IMR-90 (cell line): ENCODE results near the gene MESP2. TPM values are rescaled to one million over a fixed set of nuclear protein-coding genes. Genes with fewer than 3 reads are reported as not detected.
A peak's percentile ranks its signal among the peaks of the same experiment; 100 is the strongest.

Experiments
- ATAC-seq: fragments of 200-7000 bp; cut with Tn5 transposase; 2 replicates; pipeline ENCODE4 v1.9.1; 2020; ENCODE audit warnings: low read depth, mild to moderate bottlenecking, moderate library complexity
- BruUV-seq: library from RNA; stranded (reverse); fragments of 400-500 nt; replicated peaks from 2 replicates; lab custom pipeline; 2021; lab: Mats Ljungman, UMichigan
- CTCF ChIA-PET: fragments of 300-600 bp; formaldehyde crosslinking; extraction: SDS; loops from one replicate; lab custom pipeline; 2021; ENCODE audit warnings: antibody characterized with exemption; lab: Yijun Ruan, JAX
- POLR2A ChIA-PET: fragments of 300-600 bp; sonication (Branson Sonifier 250); formaldehyde crosslinking; loops from one replicate; lab custom pipeline; 2022; ENCODE audit warnings: antibody characterized with exemption; ENCODE audit not compliant: unreplicated experiment; lab: Charles Lee
- DNase-seq: peaks from one replicate; pipeline ENCODE4 v3.0.0; 2013
- H2AFZ ChIP-seq: replicated peaks from 2 replicates; pipeline ENCODE3; 2013; ENCODE audit warnings: low read length, mild to moderate bottlenecking; ENCODE audit not compliant: poor library complexity
- H2AK5ac ChIP-seq: 2 replicates; pipeline ENCODE4 v1.6.1; 2013; ENCODE audit warnings: low read depth, low read length, inconsistent platforms
- H2AK9ac ChIP-seq: replicated peaks from 2 replicates; pipeline ENCODE3; 2013; ENCODE audit warnings: mild to moderate bottlenecking, low read depth, low read length, moderate library complexity; ENCODE audit not compliant: poor library complexity
- H2BK120ac ChIP-seq: 2 replicates; pipeline ENCODE4 v1.6.1; 2013; ENCODE audit warnings: low read depth, low read length, inconsistent platforms
- H2BK15ac ChIP-seq: 3 replicates; pipeline ENCODE4 v1.6.1; 2013; ENCODE audit warnings: low read depth, low read length, inconsistent platforms
- H2BK20ac ChIP-seq: 2 replicates; pipeline ENCODE4 v1.6.1; 2013; ENCODE audit warnings: low read depth, mild to moderate bottlenecking, inconsistent platforms, low read length, moderate library complexity
- H2BK5ac ChIP-seq: 2 replicates; pipeline ENCODE4 v1.6.1; 2013; ENCODE audit warnings: mild to moderate bottlenecking, low read depth, low read length, inconsistent platforms; ENCODE audit not compliant: poor library complexity, severe bottlenecking
- H3K14ac ChIP-seq: replicated peaks from 2 replicates; pipeline ENCODE4 v1.6.1; 2013; ENCODE audit warnings: low read depth, low read length, inconsistent platforms
- H3K18ac ChIP-seq: 2 replicates; pipeline ENCODE4 v1.6.1; 2013; ENCODE audit warnings: low read depth, low read length, control low read depth
- H3K23ac ChIP-seq: 2 replicates; pipeline ENCODE4 v1.6.1; 2013; ENCODE audit warnings: low read depth, low read length, inconsistent platforms
- H3K27ac ChIP-seq: 2 replicates; pipeline ENCODE4 v1.5.1; 2013; ENCODE audit warnings: mild to moderate bottlenecking, control low read depth, low read length; ENCODE audit not compliant: insufficient read depth
- H3K27me3 ChIP-seq: 2 replicates; pipeline ENCODE4 v1.6.1; 2013; ENCODE audit warnings: low read length; ENCODE audit not compliant: control insufficient read depth, insufficient read depth
- H3K36me3 ChIP-seq: 2 replicates; pipeline ENCODE4 v1.6.1; 2013; ENCODE audit warnings: low read length, mixed read lengths; ENCODE audit not compliant: control insufficient read depth, insufficient read depth
- H3K4ac ChIP-seq: 2 replicates; pipeline ENCODE4 v1.6.1; 2013; ENCODE audit warnings: low read depth, low read length, inconsistent platforms
- H3K4me1 ChIP-seq: 2 replicates; pipeline ENCODE4 v1.6.1; 2013; ENCODE audit warnings: low read length, mixed read lengths; ENCODE audit not compliant: control insufficient read depth, insufficient read depth
- H3K4me2 ChIP-seq: 2 replicates; pipeline ENCODE4 v1.6.1; 2013; ENCODE audit warnings: low read depth, mild to moderate bottlenecking, control low read depth, low read length, moderate library complexity
- H3K4me3 ChIP-seq: 2 replicates; pipeline ENCODE4 v1.5.1; 2013; ENCODE audit warnings: low read depth, mild to moderate bottlenecking, control low read depth, low read length, moderate library complexity; ENCODE audit not compliant: insufficient read depth
- H3K56ac ChIP-seq: 2 replicates; pipeline ENCODE4 v1.6.1; 2013; ENCODE audit warnings: low read length, inconsistent platforms; ENCODE audit not compliant: insufficient read depth; ENCODE audit errors: extremely low read depth
- H3K79me1 ChIP-seq, 2 experiments: 2 replicates each; pipeline ENCODE4 v1.6.1; 2013; ENCODE audit warnings: low read length in 2 of 2, inconsistent platforms in 1 of 2, low read depth in 1 of 2
- H3K9ac ChIP-seq: 2 replicates; pipeline ENCODE4 v1.6.1; 2013; ENCODE audit warnings: low read depth, low read length, control low read depth
- H3K9me1 ChIP-seq: 2 replicates; pipeline ENCODE4 v1.6.1; 2013; ENCODE audit warnings: low read length, inconsistent platforms; ENCODE audit not compliant: insufficient read depth
- H3K9me3 ChIP-seq: 2 replicates; pipeline ENCODE4 v1.6.1; 2013; ENCODE audit warnings: low read length; ENCODE audit not compliant: control insufficient read depth, insufficient read depth
- H4K20me1 ChIP-seq: 2 replicates; pipeline ENCODE4 v1.6.1; 2013; ENCODE audit warnings: low read length, inconsistent platforms; ENCODE audit not compliant: insufficient read depth
- H4K5ac ChIP-seq: 2 replicates; pipeline ENCODE4 v1.6.1; 2013; ENCODE audit warnings: mild to moderate bottlenecking, low read depth, low read length, control low read depth
- H4K8ac ChIP-seq, 2 experiments: 2 replicates each; pipeline ENCODE4 v1.6.1; 2013; ENCODE audit warnings: low read depth in 2 of 2, low read length in 2 of 2, control low read depth in 1 of 2, inconsistent platforms in 1 of 2
- H4K91ac ChIP-seq: 2 replicates; pipeline ENCODE4 v1.6.1; 2013; ENCODE audit warnings: low read depth, low read length, inconsistent platforms; ENCODE audit not compliant: insufficient read depth
- BHLHE40 ChIP-seq: fragments of 150-350 bp; IDR thresholded peaks from 2 replicates; pipeline ENCODE4 v1.6.1; 2016; ENCODE audit warnings: mild to moderate bottlenecking, low read depth, low read length
- CHD1 ChIP-seq: IDR thresholded peaks from 2 replicates; pipeline ENCODE4 v1.6.1; 2012; ENCODE audit warnings: low read depth, low read length, improper control_type of control experiment
- FOS ChIP-seq: fragments of 150-350 bp; IDR thresholded peaks from 2 replicates; pipeline ENCODE4 v1.6.1; 2016; ENCODE audit warnings: low read depth, low read length
- MAZ ChIP-seq: IDR thresholded peaks from 2 replicates; pipeline ENCODE4 v1.6.1; 2012; ENCODE audit warnings: low read depth, mild to moderate bottlenecking, low read length, improper control_type of control experiment, moderate library complexity, borderline replicate concordance
- NFE2L2 ChIP-seq: fragments of 150-350 bp; IDR thresholded peaks from 2 replicates; pipeline ENCODE4 v1.6.1; 2016; ENCODE audit warnings: low read depth, mild to moderate bottlenecking, low read length
- POLR2A ChIP-seq: IDR thresholded peaks from 2 replicates; pipeline ENCODE4 v1.6.1; 2012; ENCODE audit warnings: mild to moderate bottlenecking, low read depth, low read length
- RAD21 ChIP-seq: IDR thresholded peaks from 2 replicates; pipeline ENCODE4 v1.6.1; 2012; ENCODE audit warnings: low read length, improper control_type of control experiment
- RCOR1 ChIP-seq: IDR thresholded peaks from 2 replicates; pipeline ENCODE4 v1.6.1; 2012; ENCODE audit warnings: mild to moderate bottlenecking, low read length, improper control_type of control experiment; ENCODE audit not compliant: insufficient replicate concordance
- RFX5 ChIP-seq: IDR thresholded peaks from 2 replicates; pipeline ENCODE4 v1.8.0; 2012; ENCODE audit warnings: low read depth, mild to moderate bottlenecking, low read length, moderate library complexity
- SMC3 ChIP-seq: fragments of 150-350 bp; IDR thresholded peaks from 2 replicates; pipeline ENCODE4 v1.6.1; 2016; ENCODE audit warnings: low read depth, mild to moderate bottlenecking, antibody characterized with exemption, low read length, moderate library complexity
- WGBS, 2 experiments: methylation state at CpG; one replicate each; pipeline versions ENCODE4 v1.1.5 to v1.1.7; 2013; ENCODE audit warnings: missing lambda C conversion rate in 2 of 2; ENCODE audit not compliant: insufficient read length in 1 of 2; ENCODE audit errors: extremely low coverage in 2 of 2; 5-methylcytosine and 5-hydroxymethylcytosine counted together
- dilution Hi-C: fragments of 300-500 bp; cut with HindIII; formaldehyde crosslinking; loops from one replicate; pipeline ENCODE4 v1.14.3; 2018; ENCODE audit warnings: low sequenced_read_pairs; ENCODE audit not compliant: unreplicated experiment
- in situ Hi-C: fragments of 300-500 bp; cut with MboI; formaldehyde crosslinking; loops from 3 replicates; pipeline ENCODE4 v1.14.3; 2019; ENCODE audit warnings: low sequenced_read_pairs, inconsistent platforms, mixed read lengths
- intact Hi-C: fragments of 100-400 bp; cut with micrococcal nuclease; formaldehyde crosslinking; loops from 2 replicates; pipeline ENCODE4 v1.10.0; 2022
- polyA plus RNA-seq, 3 experiments: library from polyadenylated mRNA; depleted of rRNA; stranded (reverse); fragments of >200 nt; gene quantifications; 2 replicates each; pipeline ENCODE4 v1.2.3, GENCODE V29; 2012; ENCODE audit warnings: low replicate concordance in 1 of 3
- total RNA-seq: library from RNA; depleted of rRNA; stranded (reverse); fragments of >200 nt; gene quantifications from 2 replicates; pipeline ENCODE4 v1.2.3, GENCODE V29; 2012
- TF ChIP-seq, protein P1 (sequence below): fragments of 150-350 bp; IDR thresholded peaks from 2 replicates; pipeline ENCODE4 v1.6.1; 2017; ENCODE audit warnings: mild to moderate bottlenecking, antibody characterized with exemption, low read length, low read depth
- TF ChIP-seq, protein P2 (sequence below): fragments of 150-350 bp; IDR thresholded peaks from 2 replicates; pipeline ENCODE4 v1.6.1; 2016; ENCODE audit warnings: low read depth, mild to moderate bottlenecking, low read length, moderate library complexity, borderline replicate concordance

MESP2 gene
- total and polyA plus RNA-seq, 2 of the 4 experiments (the other 2 are of a cell fraction), result 0.18 to 0.32 TPM

DNA sequence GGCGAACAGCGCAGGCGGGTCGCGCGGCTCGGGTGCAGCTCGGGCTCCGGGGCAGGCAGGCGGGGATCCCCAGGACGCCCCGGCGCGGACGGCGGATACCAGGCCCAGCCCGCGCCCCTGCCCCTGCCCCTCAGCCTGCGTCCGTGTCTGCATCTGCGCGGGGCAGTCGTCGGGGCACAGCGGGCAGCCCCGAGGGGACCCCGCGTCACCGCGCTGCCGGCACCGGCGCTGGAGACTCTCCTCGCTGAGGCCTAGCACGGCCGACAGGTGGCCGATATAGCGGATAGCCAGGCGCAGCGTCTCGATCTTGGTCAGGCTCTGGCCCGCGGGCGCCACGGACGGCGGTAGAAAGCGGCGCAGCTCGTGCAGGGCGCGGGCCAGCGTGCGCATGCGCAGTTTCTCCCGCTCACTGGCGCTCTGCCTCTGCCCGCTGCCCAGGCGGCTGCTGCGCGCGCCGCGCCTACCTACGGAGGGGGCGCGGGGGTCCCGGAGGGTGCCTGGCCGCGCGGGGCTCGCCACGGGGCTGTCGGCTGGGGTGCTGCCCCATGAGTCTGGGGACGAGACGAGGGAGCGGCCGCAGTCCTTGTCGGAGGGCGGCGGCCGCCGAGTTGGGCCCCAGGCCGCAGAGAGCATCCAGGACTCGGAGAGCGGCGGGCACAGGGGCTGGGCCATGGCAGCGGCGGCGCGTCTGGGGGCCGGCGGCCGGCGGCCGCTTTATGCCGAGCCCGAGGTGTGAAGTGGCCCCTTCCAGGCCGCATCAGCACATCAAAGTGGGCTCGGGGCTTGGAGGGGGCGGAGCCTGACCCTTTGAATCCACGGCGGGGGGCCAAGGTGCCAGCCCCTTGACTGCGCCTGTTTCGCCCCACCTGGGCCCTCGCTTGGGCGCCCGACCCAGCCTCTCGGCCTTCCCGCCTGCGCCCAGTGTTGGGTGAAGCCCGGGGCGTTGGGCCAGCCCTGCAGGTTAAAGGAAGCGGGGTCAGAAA lies 25.3 kb upstream of the MESP2 start, which contains the start of gene MESP1 (continued):
- no peak for TF ChIP-seq CHD1
- TF ChIP-seq, protein P1, sequence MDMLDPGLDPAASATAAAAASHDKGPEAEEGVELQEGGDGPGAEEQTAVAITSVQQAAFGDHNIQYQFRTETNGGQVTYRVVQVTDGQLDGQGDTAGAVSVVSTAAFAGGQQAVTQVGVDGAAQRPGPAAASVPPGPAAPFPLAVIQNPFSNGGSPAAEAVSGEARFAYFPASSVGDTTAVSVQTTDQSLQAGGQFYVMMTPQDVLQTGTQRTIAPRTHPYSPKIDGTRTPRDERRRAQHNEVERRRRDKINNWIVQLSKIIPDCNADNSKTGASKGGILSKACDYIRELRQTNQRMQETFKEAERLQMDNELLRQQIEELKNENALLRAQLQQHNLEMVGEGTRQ, result no peak; the same call in 1 of the 2 replicates

DNA sequence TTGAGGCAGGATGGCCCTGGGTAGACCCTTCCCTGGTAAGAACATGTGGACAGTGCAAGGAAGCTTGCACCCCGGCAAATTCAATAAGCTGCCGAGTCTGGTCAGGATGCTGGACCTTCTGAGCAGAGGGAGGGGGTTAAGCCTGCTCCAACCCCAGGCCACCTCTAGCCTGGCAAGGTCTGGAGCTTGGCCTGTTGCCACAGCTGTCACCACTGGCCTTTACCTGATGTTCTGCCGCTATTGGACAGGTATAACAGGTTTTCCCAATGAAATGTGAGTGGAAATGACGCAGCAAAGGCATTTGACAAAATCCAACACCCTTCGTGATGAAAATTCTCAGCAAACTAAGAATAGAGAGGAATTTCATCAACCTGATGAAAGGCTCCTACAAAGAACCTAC lies 24.4 kb upstream of the MESP2 start:
- no peaks in the 10 kb centered on the region for H3K9me3 ChIP-seq
- no peaks in the 10 kb centered on the region for H4K20me1 ChIP-seq
- intact Hi-C loops, result no loop called here
- peak overlapping the region in 1 of 2 experiments; percentile 10; a peak in 1 of 4 replicates for H4K8ac ChIP-seq
- in situ Hi-C loops, result loop anchor here (10.0 kb wide), 1 partner anchor 323 kb away; no protein-coding TSS in a partner anchor
- ChIA-PET POLR2A (no interaction called here), CTCF (interaction anchor here (1.1 kb wide), 2 partner anchors 9 to 123 kb away, joined by 3 to 4 read pairs; no protein-coding TSS in a partner anchor)
- H2BK15ac ChIP-seq, result no peak overlapping the region
- dilution Hi-C loops, result loop anchor here (25.0 kb wide), 1 partner anchor 111 kb away; no protein-coding TSS in a partner anchor
- H3K56ac ChIP-seq, result no peak overlapping the region
- H4K5ac ChIP-seq, result no peak overlapping the region
- H2BK20ac ChIP-seq, result no peak overlapping the region
- H3K23ac ChIP-seq, result no peak overlapping the region
- H3K9me1 ChIP-seq, result no peaks in the 10 kb centered on the region; the same call in 1 of the 2 replicates
- no peak overlapping the region for H3K14ac ChIP-seq
- no peak overlapping the region for H3K4me3 ChIP-seq
- peaks cover 28% of the 10 kb centered on the region for H3K27me3 ChIP-seq
- H3K4ac ChIP-seq, result no peak overlapping the region
- BruUV-seq, result no TSS peak
- H2AFZ ChIP-seq, result no peak overlapping the region
- no peaks in the 10 kb centered on the region for H3K79me1 ChIP-seq
- H3K4me2 ChIP-seq, result no peak overlapping the region
- no peak overlapping the region for H3K27ac ChIP-seq
- no peak overlapping the region for H3K18ac ChIP-seq
- H3K36me3 ChIP-seq, result no peaks in the 10 kb centered on the region
- no peak overlapping the region for H2AK5ac ChIP-seq
- H3K9ac ChIP-seq, result no peak overlapping the region
- peaks cover 2% of the 10 kb centered on the region; the same call in 1 of the 2 replicates for H3K4me1 ChIP-seq
- H2AK9ac ChIP-seq, result peak overlapping the region; percentile 39
- no peak overlapping the region for H4K91ac ChIP-seq
- DNase-seq (no peak), ATAC-seq (no peak)
- H2BK5ac ChIP-seq, result no peak overlapping the region
- WGBS, 2 experiments, result no CpG with 5 or more reads among the region's 5 CpGs
- no peak overlapping the region for H2BK120ac ChIP-seq
- TF ChIP-seq RFX5 (no peak), SMC3 (no peak), NFE2L2 (no peak), RCOR1 (no peak), MAZ (no peak), RAD21 (no peak), FOS (no peak), POLR2A (no peak), BHLHE40 (no peak)
- TF ChIP-seq, protein P1, result no peak
- TF ChIP-seq, protein P2, sequence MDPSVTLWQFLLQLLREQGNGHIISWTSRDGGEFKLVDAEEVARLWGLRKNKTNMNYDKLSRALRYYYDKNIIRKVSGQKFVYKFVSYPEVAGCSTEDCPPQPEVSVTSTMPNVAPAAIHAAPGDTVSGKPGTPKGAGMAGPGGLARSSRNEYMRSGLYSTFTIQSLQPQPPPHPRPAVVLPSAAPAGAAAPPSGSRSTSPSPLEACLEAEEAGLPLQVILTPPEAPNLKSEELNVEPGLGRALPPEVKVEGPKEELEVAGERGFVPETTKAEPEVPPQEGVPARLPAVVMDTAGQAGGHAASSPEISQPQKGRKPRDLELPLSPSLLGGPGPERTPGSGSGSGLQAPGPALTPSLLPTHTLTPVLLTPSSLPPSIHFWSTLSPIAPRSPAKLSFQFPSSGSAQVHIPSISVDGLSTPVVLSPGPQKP, result no peak
